HepG2 (cell line): Measurements from ENCODE around the gene VAMP8. TPM values are rescaled to one million over a fixed set of nuclear protein-coding genes. Genes with fewer than 3 reads are reported as not detected.

Experiments used
- ATF1 ChIP-seq: IDR thresholded peaks from 2 replicates; pipeline ENCODE4 v1.6.1; 2016; ENCODE audit warnings: mild to moderate bottlenecking, control low read depth
- DNMT1 ChIP-seq: sonication (generic); formaldehyde crosslinking; IDR thresholded peaks from 2 replicates; pipeline ENCODE4 v1.5.1; 2020; ENCODE audit warnings: mild to moderate bottlenecking, missing genetic modification reagents
- HMG20A ChIP-seq: IDR thresholded peaks from 2 replicates; pipeline ENCODE4 v1.6.1; 2016; ENCODE audit warnings: borderline replicate concordance
- KAT8 ChIP-seq: IDR thresholded peaks from 2 replicates; pipeline ENCODE4 v1.6.1; 2016; ENCODE audit warnings: missing genetic modification reagents, missing compliant biosample characterization
- KDM5B ChIP-seq: sonication (generic); formaldehyde crosslinking; IDR thresholded peaks from 2 replicates; pipeline ENCODE4 v1.4.0; 2020; ENCODE audit warnings: missing genetic modification reagents, mild to moderate bottlenecking, borderline replicate concordance
- MED13 ChIP-seq: sonication (generic); formaldehyde crosslinking; IDR thresholded peaks from 2 replicates; pipeline ENCODE4 v1.5.0; 2020; ENCODE audit warnings: missing genetic modification reagents
- NR2C2 ChIP-seq: sonication (generic); formaldehyde crosslinking; IDR thresholded peaks from 2 replicates; pipeline ENCODE4 v1.4.0; 2020; ENCODE audit warnings: missing genetic modification reagents, mild to moderate bottlenecking, moderate library complexity, borderline replicate concordance
- NRL ChIP-seq: sonication (generic); formaldehyde crosslinking; IDR thresholded peaks from 2 replicates; pipeline ENCODE4 v1.5.0; 2020; ENCODE audit warnings: missing genetic modification reagents, mild to moderate bottlenecking, moderate library complexity, borderline replicate concordance
- ZFP36L2 ChIP-seq: sonication (generic); formaldehyde crosslinking; IDR thresholded peaks from 2 replicates; pipeline ENCODE4 v1.4.0; 2020; ENCODE audit warnings: missing genetic modification reagents
- ZNF264 ChIP-seq: sonication (generic); formaldehyde crosslinking; IDR thresholded peaks from 2 replicates; pipeline ENCODE4 v1.4.0; 2020; ENCODE audit warnings: missing genetic modification reagents
- ZNF337 ChIP-seq: sonication (generic); formaldehyde crosslinking; IDR thresholded peaks from 2 replicates; pipeline ENCODE4 v1.5.1; 2020; ENCODE audit warnings: missing genetic modification reagents, low read depth, mild to moderate bottlenecking, borderline replicate concordance
- ZNF33B ChIP-seq: sonication (generic); formaldehyde crosslinking; IDR thresholded peaks from 2 replicates; pipeline ENCODE4 v1.5.1; 2020; ENCODE audit warnings: mild to moderate bottlenecking, missing genetic modification reagents
- ZNF460 ChIP-seq: sonication (generic); formaldehyde crosslinking; IDR thresholded peaks from 2 replicates; pipeline ENCODE4 v1.5.1; 2020; ENCODE audit warnings: missing genetic modification reagents, mild to moderate bottlenecking, borderline replicate concordance
- ZNF468 ChIP-seq: sonication (generic); formaldehyde crosslinking; IDR thresholded peaks from 2 replicates; pipeline ENCODE4 v1.8.0; 2022; ENCODE audit warnings: mild to moderate bottlenecking, moderate library complexity, missing genetic modification reagents
- ZNF607 ChIP-seq: sonication (generic); formaldehyde crosslinking; IDR thresholded peaks from 2 replicates; pipeline ENCODE4 v1.5.1; 2020; ENCODE audit warnings: missing genetic modification reagents, mild to moderate bottlenecking, borderline replicate concordance
- ZNF703 ChIP-seq: sonication (generic); formaldehyde crosslinking; IDR thresholded peaks from 2 replicates; pipeline ENCODE4 v1.5.1; 2020; ENCODE audit warnings: missing genetic modification reagents, mild to moderate bottlenecking, moderate library complexity, borderline replicate concordance
- ZNF878 ChIP-seq: sonication (generic); formaldehyde crosslinking; IDR thresholded peaks from 2 replicates; pipeline ENCODE4 v1.8.1; 2023; ENCODE audit warnings: mild to moderate bottlenecking, missing genetic modification reagents, moderate library complexity
- polyA plus RNA-seq, 8 experiments: library from polyadenylated mRNA; depleted of rRNA in 3 of 8; stranded (reverse) in 7 of 8; unstranded in 1 of 8; fragments of >200 nt; fragmentation: Illumina TruSeq in 4 of 8; extraction: Trizol in 4 of 8; gene quantifications; 2 replicates each; pipeline versions ENCODE4 v1.2.1 to v1.2.3, GENCODE V29; 2011 to 2016; ENCODE audit warnings: low read depth in 4 of 8, missing spikeins in 1 of 8, mixed read lengths in 1 of 8; ENCODE audit not compliant: insufficient read depth in 1 of 8
- total RNA-seq, 5 experiments: library from RNA; depleted of rRNA; stranded (reverse); fragments of >200 nt; fragmentation: Illumina TruSeq; extraction: Trizol; gene quantifications; 2 replicates each; pipeline ENCODE4 v1.2.3, GENCODE V29; 2016; ENCODE audit warnings: low read depth in 1 of 5
- TF ChIP-seq, protein P1 (sequence below): sonication (generic); formaldehyde crosslinking; IDR thresholded peaks from 2 replicates; pipeline ENCODE4 v1.8.1; 2023; ENCODE audit warnings: mild to moderate bottlenecking, missing genetic modification reagents, borderline replicate concordance
- TF ChIP-seq, protein P2 (sequence below): sonication (generic); formaldehyde crosslinking; IDR thresholded peaks from 2 replicates; pipeline ENCODE4 v1.8.0; 2022; ENCODE audit warnings: mild to moderate bottlenecking, missing genetic modification reagents; ENCODE audit not compliant: insufficient replicate concordance
- TF ChIP-seq, protein P3 (sequence below): sonication (generic); formaldehyde crosslinking; IDR thresholded peaks from 2 replicates; pipeline ENCODE4 v1.5.1; 2020; ENCODE audit warnings: mild to moderate bottlenecking, missing genetic modification reagents, moderate library complexity
- TF ChIP-seq, protein P4 (sequence below): sonication (generic); formaldehyde crosslinking; IDR thresholded peaks from 2 replicates; pipeline ENCODE4 v1.8.1; 2023; ENCODE audit warnings: mild to moderate bottlenecking, inconsistent platforms, moderate library complexity, missing genetic modification reagents, borderline replicate concordance
- TF ChIP-seq, protein P5 (sequence below): sonication (generic); formaldehyde crosslinking; IDR thresholded peaks from 2 replicates; pipeline ENCODE4 v1.4.0; 2020; ENCODE audit warnings: missing genetic modification reagents

Gene VAMP8
- total and polyA plus RNA-seq, 2 of the 13 experiments (the other 11 are each of a cell fraction or from before 2014, with no cell fraction given), result 83.3 to 157 TPM

DNA sequence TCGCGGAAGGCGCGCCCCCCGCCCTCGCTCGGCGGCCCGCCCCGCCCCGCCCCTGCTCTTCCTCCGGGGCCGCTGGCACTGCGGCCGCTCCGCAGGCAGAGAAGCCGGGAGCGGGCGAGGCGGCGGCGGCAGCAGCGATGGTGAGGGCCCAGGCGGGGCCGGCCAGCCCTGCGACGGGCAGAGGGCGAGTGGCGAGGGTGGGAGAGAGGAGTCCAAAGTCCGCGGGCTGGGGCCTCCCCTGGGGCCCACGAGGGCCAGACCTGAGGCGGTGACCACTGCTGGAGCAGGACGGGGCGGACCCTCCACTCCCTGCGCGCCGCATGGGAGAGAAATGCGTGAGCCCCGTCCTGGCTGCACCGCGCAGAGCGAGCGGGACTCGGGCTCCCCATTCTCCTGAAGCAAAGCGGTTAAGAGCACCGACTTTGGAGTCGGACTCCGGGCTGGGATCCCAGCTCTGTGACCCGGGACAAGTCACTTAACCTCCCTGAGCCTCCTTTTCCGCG, 7.0 kb downstream of the VAMP8 start, which contains the start of gene VAMP5 (continued):
- TF ChIP-seq, protein P1, sequence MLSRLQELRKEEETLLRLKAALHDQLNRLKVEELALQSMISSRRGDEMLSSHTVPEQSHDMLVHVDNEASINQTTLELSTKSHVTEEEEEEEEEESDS (CRISPR knock-in tag), result no peak
- TF ChIP-seq, protein P2, sequence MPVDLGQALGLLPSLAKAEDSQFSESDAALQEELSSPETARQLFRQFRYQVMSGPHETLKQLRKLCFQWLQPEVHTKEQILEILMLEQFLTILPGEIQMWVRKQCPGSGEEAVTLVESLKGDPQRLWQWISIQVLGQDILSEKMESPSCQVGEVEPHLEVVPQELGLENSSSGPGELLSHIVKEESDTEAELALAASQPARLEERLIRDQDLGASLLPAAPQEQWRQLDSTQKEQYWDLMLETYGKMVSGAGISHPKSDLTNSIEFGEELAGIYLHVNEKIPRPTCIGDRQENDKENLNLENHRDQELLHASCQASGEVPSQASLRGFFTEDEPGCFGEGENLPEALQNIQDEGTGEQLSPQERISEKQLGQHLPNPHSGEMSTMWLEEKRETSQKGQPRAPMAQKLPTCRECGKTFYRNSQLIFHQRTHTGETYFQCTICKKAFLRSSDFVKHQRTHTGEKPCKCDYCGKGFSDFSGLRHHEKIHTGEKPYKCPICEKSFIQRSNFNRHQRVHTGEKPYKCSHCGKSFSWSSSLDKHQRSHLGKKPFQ, result no peak
- peak; percentile 88; the same call in 1 of the 2 replicates for TF ChIP-seq DNMT1
- peak; percentile 71 for TF ChIP-seq KAT8
- TF ChIP-seq NR2C2 (CRISPR knock-in tag), result peak; percentile 48
- TF ChIP-seq ZFP36L2 (CRISPR knock-in tag), result no peak
- peak; percentile 65; the same call in 1 of the 2 replicates for TF ChIP-seq ZNF460 (CRISPR knock-in tag)
- TF ChIP-seq HMG20A, result peak; percentile 57; the same call in 1 of the 2 replicates
- no peak for TF ChIP-seq ZNF878 (CRISPR knock-in tag)
- no peak for TF ChIP-seq ZNF33B
- TF ChIP-seq, protein P3, sequence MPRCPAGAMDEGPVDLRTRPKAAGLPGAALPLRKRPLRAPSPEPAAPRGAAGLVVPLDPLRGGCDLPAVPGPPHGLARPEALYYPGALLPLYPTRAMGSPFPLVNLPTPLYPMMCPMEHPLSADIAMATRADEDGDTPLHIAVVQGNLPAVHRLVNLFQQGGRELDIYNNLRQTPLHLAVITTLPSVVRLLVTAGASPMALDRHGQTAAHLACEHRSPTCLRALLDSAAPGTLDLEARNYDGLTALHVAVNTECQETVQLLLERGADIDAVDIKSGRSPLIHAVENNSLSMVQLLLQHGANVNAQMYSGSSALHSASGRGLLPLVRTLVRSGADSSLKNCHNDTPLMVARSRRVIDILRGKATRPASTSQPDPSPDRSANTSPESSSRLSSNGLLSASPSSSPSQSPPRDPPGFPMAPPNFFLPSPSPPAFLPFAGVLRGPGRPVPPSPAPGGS (CRISPR knock-in tag), result peak; percentile 99
- peak; percentile 61; the same call in 1 of the 2 replicates for TF ChIP-seq ZNF337
- no peak for TF ChIP-seq ZNF703 (CRISPR knock-in tag)
- TF ChIP-seq, protein P4, sequence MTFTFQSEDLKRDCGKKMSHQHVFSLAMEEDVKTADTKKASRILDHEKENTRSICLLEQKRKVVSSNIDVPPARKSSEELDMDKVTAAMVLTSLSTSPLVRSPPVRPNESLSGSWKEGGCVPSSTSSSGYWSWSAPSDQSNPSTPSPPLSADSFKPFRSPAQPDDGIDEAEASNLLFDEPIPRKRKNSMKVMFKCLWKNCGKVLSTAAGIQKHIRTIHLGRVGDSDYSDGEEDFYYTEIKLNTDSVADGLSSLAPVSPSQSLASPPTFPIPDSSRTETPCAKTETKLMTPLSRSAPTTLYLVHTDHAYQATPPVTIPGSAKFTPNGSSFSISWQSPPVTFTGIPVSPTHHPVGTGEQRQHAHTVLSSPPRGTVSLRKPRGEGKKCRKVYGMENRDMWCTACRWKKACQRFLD (CRISPR knock-in tag), result 0 out of 2 replicates have a peak, but pooled peaks have one; percentile 80
- peak; percentile 93 for TF ChIP-seq MED13 (CRISPR knock-in tag)
- TF ChIP-seq ZNF468 (CRISPR knock-in tag), result peak; percentile 34; the same call in 1 of the 2 replicates
- TF ChIP-seq ATF1 (CRISPR knock-in tag), result no peak
- peak; percentile 84; the same call in 1 of the 2 replicates for TF ChIP-seq KDM5B (CRISPR knock-in tag)
- TF ChIP-seq NRL (CRISPR knock-in tag), result 0 out of 2 replicates have a peak, but pooled peaks have one; percentile 31
- TF ChIP-seq, protein P5, sequence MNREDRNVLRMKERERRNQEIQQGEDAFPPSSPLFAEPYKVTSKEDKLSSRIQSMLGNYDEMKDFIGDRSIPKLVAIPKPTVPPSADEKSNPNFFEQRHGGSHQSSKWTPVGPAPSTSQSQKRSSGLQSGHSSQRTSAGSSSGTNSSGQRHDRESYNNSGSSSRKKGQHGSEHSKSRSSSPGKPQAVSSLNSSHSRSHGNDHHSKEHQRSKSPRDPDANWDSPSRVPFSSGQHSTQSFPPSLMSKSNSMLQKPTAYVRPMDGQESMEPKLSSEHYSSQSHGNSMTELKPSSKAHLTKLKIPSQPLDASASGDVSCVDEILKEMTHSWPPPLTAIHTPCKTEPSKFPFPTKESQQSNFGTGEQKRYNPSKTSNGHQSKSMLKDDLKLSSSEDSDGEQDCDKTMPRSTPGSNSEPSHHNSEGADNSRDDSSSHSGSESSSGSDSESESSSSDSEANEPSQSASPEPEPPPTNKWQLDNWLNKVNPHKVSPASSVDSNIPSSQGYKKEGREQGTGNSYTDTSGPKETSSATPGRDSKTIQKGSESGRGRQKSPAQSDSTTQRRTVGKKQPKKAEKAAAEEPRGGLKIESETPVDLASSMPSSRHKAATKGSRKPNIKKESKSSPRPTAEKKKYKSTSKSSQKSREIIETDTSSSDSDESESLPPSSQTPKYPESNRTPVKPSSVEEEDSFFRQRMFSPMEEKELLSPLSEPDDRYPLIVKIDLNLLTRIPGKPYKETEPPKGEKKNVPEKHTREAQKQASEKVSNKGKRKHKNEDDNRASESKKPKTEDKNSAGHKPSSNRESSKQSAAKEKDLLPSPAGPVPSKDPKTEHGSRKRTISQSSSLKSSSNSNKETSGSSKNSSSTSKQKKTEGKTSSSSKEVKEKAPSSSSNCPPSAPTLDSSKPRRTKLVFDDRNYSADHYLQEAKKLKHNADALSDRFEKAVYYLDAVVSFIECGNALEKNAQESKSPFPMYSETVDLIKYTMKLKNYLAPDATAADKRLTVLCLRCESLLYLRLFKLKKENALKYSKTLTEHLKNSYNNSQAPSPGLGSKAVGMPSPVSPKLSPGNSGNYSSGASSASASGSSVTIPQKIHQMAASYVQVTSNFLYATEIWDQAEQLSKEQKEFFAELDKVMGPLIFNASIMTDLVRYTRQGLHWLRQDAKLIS (CRISPR knock-in tag), result no peak; the same call in 1 of the 2 replicates
- TF ChIP-seq ZNF607 (CRISPR knock-in tag), result peak; percentile 84; the same call in 1 of the 2 replicates
- TF ChIP-seq ZNF264 (CRISPR knock-in tag), result peak; percentile 88; the same call in 1 of the 2 replicates
